Activated T-helper 2 cell treated with anti-CD3 and anti-CD28 coated beads, Interferon-gamma antibody, Interleukin-2, Interleukin-4, amounts not matched to agents 10 μg/mL and 5 μg/mL and 100 μg/mL, durations not matched to agents 14 hours and 24 hours and 36 hours (primary cell): ENCODE results near the gene FBLN1. TPM values are rescaled to one million over a fixed set of nuclear protein-coding genes. Genes with fewer than 3 reads are reported as not detected.

Experiments
- DNase-seq: peaks from one replicate; pipeline ENCODE4 v3.0.0; 2021; ENCODE audit warnings: low spot score
- H3K27ac Mint-ChIP-seq: one replicate; pipeline ENCODE4 v1.8.0; 2021; ENCODE audit warnings: mixed read lengths
- H3K27me3 Mint-ChIP-seq: one replicate; pipeline ENCODE4 v1.8.0; 2021; ENCODE audit warnings: low read depth, mixed read lengths
- H3K36me3 Mint-ChIP-seq: one replicate; pipeline ENCODE4 v1.8.0; 2021; ENCODE audit warnings: low read depth, mixed read lengths
- H3K4me1 Mint-ChIP-seq: one replicate; pipeline ENCODE4 v1.8.0; 2021; ENCODE audit warnings: low read depth, mixed read lengths
- H3K4me3 Mint-ChIP-seq: one replicate; pipeline ENCODE4 v1.8.0; 2021; ENCODE audit warnings: low read depth, mild to moderate bottlenecking, moderate library complexity, mixed read lengths
- H3K9me3 Mint-ChIP-seq: one replicate; pipeline ENCODE4 v1.8.0; 2021; ENCODE audit warnings: mixed read lengths
- intact Hi-C: fragments of 100-400 bp; cut with micrococcal nuclease; formaldehyde crosslinking; loops from one replicate; pipeline ENCODE4 v1.15.1; 2023
- total RNA-seq: library from RNA; stranded (reverse); gene quantifications from 2 replicates; pipeline ENCODE4 v1.2.3, GENCODE V29; 2022

Gene FBLN1
- total RNA-seq, 1 donor from 2014 or later, result not detected

DNA sequence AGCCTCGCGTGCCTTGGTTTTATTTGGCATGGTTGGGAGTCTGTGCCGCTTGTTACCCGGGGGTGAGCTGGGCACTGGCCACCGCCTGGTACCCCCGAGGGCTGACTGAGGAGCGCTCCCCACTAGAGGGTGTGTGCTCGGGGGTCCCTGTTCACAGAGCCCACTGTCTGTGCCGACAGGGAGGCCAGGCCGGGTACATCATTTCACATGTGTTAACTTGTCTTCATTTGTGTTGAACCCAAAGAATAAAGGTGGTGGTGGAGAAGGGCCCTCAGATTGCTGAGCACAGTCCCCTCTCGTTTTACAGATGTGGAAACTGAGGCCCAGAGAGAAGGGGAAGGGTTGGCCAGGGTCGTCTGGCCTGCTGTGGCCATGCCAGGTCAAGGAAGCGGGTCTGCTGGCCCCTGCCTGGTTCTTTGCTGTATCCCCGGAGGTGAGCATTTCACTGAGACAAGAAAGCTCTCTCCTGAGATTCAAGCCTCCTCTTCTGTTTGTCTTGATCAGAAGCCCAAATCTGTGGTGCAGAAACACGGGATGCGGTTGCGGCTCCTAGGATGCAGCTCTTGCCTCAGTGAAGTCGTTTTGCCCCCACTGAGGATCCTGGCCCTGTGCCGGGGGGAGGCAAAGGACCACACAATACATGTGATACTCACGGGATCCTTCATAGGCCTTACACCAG is 60.8 kb downstream of the FBLN1 start:
- no peak for DNase-seq
- Mint-ChIP-seq H3K27ac (no peak overlapping the region), H3K27me3 (peaks cover 3% of the 10 kb centered on the region), H3K4me3 (no peak overlapping the region), H3K4me1 (no peaks in the 10 kb centered on the region), H3K36me3 (no peaks in the 10 kb centered on the region), H3K9me3 (peaks cover 5% of the 10 kb centered on the region)
- intact Hi-C loops, result no loop called here

DNA sequence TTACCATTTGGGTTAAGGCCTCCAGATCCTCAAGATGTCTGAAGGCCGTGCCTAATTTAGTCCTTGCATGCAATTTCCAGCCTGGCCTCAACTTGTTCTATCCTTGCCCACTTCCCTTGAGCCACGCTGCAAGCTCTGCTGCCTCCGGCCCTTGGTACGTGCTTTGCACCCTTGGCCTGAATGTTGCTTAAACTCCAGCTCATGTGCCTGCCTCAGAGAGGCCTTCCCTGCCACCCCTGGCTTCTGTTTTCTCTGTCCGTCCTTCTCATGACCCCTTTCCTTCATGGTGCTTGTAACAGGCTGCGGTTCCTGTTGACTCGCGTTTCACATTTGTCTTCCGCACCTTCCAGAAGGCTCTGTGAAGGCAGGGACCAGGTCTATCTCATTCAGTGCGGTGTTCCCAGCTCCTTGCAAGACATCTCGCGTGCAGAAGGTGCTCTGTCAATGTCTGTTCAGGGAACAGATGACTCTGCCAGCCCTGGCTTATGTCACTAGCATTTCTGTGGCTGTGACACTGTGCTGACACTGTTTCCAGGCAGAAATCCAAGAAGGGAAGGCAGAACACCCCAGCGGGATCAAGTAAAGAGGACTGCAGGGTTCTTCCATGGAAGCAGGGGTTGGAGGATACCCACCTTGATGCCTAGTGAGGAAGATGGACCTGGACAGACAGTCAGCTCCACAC is 61.8 kb downstream of the FBLN1 start:
- intact Hi-C loops, result no loop called here
- H3K4me3 Mint-ChIP-seq, result no peak overlapping the region

GRCh38 chr22:45565171-45565570 is 62.5 kb downstream of the FBLN1 start:
- intact Hi-C loops, result no loop called here
- H3K36me3 Mint-ChIP-seq, result no peaks in the 10 kb centered on the region
- H3K4me3 Mint-ChIP-seq, result no peak overlapping the region
- no peak overlapping the region for H3K27ac Mint-ChIP-seq
- H3K4me1 Mint-ChIP-seq, result no peaks in the 10 kb centered on the region
- DNase-seq, result no peak
- peaks cover 5% of the 10 kb centered on the region for H3K9me3 Mint-ChIP-seq
- H3K27me3 Mint-ChIP-seq, result peaks cover 3% of the 10 kb centered on the region

More for the DNA sequence above, 61.8 kb downstream of the FBLN1 start:
- H3K27me3 Mint-ChIP-seq, result peaks cover 3% of the 10 kb centered on the region
- H3K27ac Mint-ChIP-seq, result no peak overlapping the region
- no peaks in the 10 kb centered on the region for H3K36me3 Mint-ChIP-seq
- H3K9me3 Mint-ChIP-seq, result peaks cover 5% of the 10 kb centered on the region
- no peak for DNase-seq
- H3K4me1 Mint-ChIP-seq, result no peaks in the 10 kb centered on the region

- H3K36me3 Mint-ChIP-seq, result no peaks in the 10 kb centered on the region
These were observed 63.3 kb downstream of the FBLN1 start for GRCh38 chr22:45565973-45566372.

DNA sequence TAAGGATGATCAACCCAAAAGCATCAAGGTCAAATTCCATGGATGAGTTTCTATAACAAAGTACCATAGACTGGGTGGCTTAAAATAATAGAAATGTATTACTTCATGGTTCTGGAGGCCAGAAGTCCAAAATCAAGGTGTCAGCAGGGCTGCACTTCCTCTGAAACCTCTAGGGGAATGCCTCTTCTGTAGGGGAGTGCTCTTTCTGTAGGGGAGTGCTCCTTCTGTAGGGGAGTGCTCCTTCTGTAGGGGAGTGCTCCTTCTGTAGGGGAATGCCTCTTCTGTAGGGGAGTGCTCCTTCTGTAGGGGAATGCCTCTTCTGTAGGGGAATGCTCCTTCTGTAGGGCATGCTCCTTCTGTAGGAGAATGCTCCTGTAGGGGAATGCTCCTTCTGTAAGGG is 65.5 kb downstream of the FBLN1 start:
- H3K27me3 Mint-ChIP-seq, result peaks cover 3% of the 10 kb centered on the region
- H3K36me3 Mint-ChIP-seq, result no peaks in the 10 kb centered on the region
- no peak overlapping the region for H3K4me3 Mint-ChIP-seq
- H3K27ac Mint-ChIP-seq, result no peak overlapping the region
- no peaks in the 10 kb centered on the region for H3K4me1 Mint-ChIP-seq
- H3K9me3 Mint-ChIP-seq, result peaks cover 13% of the 10 kb centered on the region
- no peak for DNase-seq
- intact Hi-C loops, result no loop called here

More at GRCh38 chr22:45565973-45566372, 63.3 kb downstream of the FBLN1 start:
- peaks cover 3% of the 10 kb centered on the region for H3K27me3 Mint-ChIP-seq
- intact Hi-C loops, result no loop called here
- no peak for DNase-seq
- no peak overlapping the region for H3K4me3 Mint-ChIP-seq
- peaks cover 6% of the 10 kb centered on the region for H3K9me3 Mint-ChIP-seq
- H3K27ac Mint-ChIP-seq, result no peak overlapping the region
- no peaks in the 10 kb centered on the region for H3K4me1 Mint-ChIP-seq

GRCh38 chr22:45571089-45571488 is 68.4 kb downstream of the FBLN1 start:
- peaks cover 3% of the 10 kb centered on the region for H3K27me3 Mint-ChIP-seq
- no peak for DNase-seq
- no peak overlapping the region for H3K27ac Mint-ChIP-seq
- H3K4me3 Mint-ChIP-seq, result no peak overlapping the region
- no peaks in the 10 kb centered on the region for H3K4me1 Mint-ChIP-seq
- peaks cover 13% of the 10 kb centered on the region for H3K9me3 Mint-ChIP-seq
- no peaks in the 10 kb centered on the region for H3K36me3 Mint-ChIP-seq
- intact Hi-C loops, result loop anchor here (10.0 kb wide), 1 partner anchor 294 kb away; no protein-coding TSS in a partner anchor

- Mint-ChIP-seq H3K4me1 (no peaks in the 10 kb centered on the region), H3K27ac (no peak overlapping the region), H3K4me3 (no peak overlapping the region), H3K9me3 (peaks cover 13% of the 10 kb centered on the region), H3K36me3 (no peaks in the 10 kb centered on the region), H3K27me3 (peaks cover 3% of the 10 kb centered on the region)
- intact Hi-C loops, result loop anchor here (10.0 kb wide), 1 partner anchor 292 kb away; no protein-coding TSS in a partner anchor
- DNase-seq, result no peak
These were observed 69.8 kb downstream of the FBLN1 start for GRCh38 chr22:45572444-45572843.

- Mint-ChIP-seq H3K4me1 (no peaks in the 10 kb centered on the region), H3K9me3 (peaks cover 13% of the 10 kb centered on the region), H3K27me3 (no peaks in the 10 kb centered on the region), H3K4me3 (no peak overlapping the region), H3K36me3 (no peaks in the 10 kb centered on the region), H3K27ac (no peak overlapping the region)
- intact Hi-C loops, result loop anchor here (10.0 kb wide), 1 partner anchor 291 kb away; no protein-coding TSS in a partner anchor
- no peak for DNase-seq
These were observed 71.5 kb downstream of the FBLN1 start for GRCh38 chr22:45574069-45574703.

DNA sequence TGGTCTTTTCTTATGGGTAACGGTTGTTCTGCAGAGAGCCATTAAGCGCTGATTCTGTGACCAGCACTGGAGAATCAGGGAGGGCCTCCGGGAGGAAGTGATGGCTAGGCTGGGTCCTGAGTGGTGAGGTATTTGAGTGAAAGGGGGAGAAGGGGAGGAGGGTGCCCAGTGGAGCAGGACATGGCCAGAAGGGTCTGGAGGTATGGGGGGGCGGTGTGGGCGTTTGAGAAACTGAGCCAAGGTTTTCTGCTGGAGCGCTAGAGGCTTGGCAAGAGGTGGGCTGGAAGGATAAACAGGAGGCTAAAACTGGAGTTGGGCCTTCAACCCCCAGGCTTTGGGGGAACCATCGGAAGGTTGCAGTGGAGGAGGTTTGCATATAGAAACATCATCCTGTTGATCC is 72.5 kb downstream of the FBLN1 start:
- DNase-seq, result no peak
- intact Hi-C loops, result loop anchor here (5.0 to 10.0 kb wide), 2 partner anchors 72 to 290 kb away; no protein-coding TSS in a partner anchor
- no peak overlapping the region for H3K27ac Mint-ChIP-seq
- no peak overlapping the region for H3K4me3 Mint-ChIP-seq
- no peaks in the 10 kb centered on the region for H3K27me3 Mint-ChIP-seq
- H3K4me1 Mint-ChIP-seq, result no peaks in the 10 kb centered on the region
- peaks cover 13% of the 10 kb centered on the region for H3K9me3 Mint-ChIP-seq
- no peaks in the 10 kb centered on the region for H3K36me3 Mint-ChIP-seq

GRCh38 chr22:45575607-45576272 is 73.1 kb downstream of the FBLN1 start:
- intact Hi-C loops, result loop anchor here (5.0 to 10.0 kb wide), 2 partner anchors 72 to 289 kb away; no protein-coding TSS in a partner anchor
- Mint-ChIP-seq H3K27ac (no peak overlapping the region), H3K27me3 (no peaks in the 10 kb centered on the region), H3K4me1 (no peaks in the 10 kb centered on the region), H3K4me3 (no peak overlapping the region), H3K36me3 (no peaks in the 10 kb centered on the region), H3K9me3 (peaks cover 7% of the 10 kb centered on the region)
- DNase-seq, result no peak

DNA sequence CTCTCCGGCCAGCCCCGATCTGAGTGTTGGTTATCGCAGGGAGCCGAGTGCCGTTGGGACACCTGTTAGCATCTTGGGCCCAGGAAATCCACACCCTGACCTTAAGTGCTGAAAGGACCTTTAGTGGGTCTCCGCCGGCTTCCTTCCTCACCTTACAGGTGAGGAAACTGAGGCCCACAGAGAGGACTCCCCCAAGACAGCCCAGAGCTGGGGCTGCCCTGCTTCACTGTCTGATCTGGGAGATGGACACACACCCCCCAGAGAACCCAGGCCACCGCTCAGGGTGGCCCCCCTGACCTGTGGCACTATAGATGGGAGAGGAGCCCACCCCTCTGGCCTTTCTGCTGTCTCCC is 73.6 kb downstream of the FBLN1 start:
- no peak for DNase-seq
- Mint-ChIP-seq H3K9me3 (peaks cover 5% of the 10 kb centered on the region), H3K36me3 (no peaks in the 10 kb centered on the region), H3K27me3 (no peaks in the 10 kb centered on the region), H3K27ac (no peak overlapping the region), H3K4me3 (no peak overlapping the region), H3K4me1 (no peaks in the 10 kb centered on the region)
- intact Hi-C loops, result loop anchor here (5.0 to 10.0 kb wide), 2 partner anchors 71 to 289 kb away; no protein-coding TSS in a partner anchor

GRCh38 chr22:45576730-45577464 is 74.2 kb downstream of the FBLN1 start:
- intact Hi-C loops, result loop anchor here (5.0 to 10.0 kb wide), 2 partner anchors 70 to 288 kb away; no protein-coding TSS in a partner anchor

More at GRCh38 chr22:45576730-45577464, 74.2 kb downstream of the FBLN1 start:
- H3K4me1 Mint-ChIP-seq, result no peaks in the 10 kb centered on the region
- DNase-seq, result no peak
- no peak overlapping the region for H3K4me3 Mint-ChIP-seq
- H3K36me3 Mint-ChIP-seq, result no peaks in the 10 kb centered on the region
- no peaks in the 10 kb centered on the region for H3K27me3 Mint-ChIP-seq
- H3K9me3 Mint-ChIP-seq, result no peaks in the 10 kb centered on the region
- H3K27ac Mint-ChIP-seq, result no peak overlapping the region
